HepG2 (cell line): ENCODE measurements around the gene IFT172. TPM values are rescaled to one million over a fixed set of nuclear protein-coding genes. Genes with fewer than 3 reads are reported as not detected.
A peak's percentile ranks its signal among the peaks of the same experiment; 100 is the strongest.

Source experiments
- ARHGAP35 ChIP-seq: sonication (generic); formaldehyde crosslinking; IDR thresholded peaks from 2 replicates; pipeline ENCODE4 v1.9.0; 2022; ENCODE audit warnings: mild to moderate bottlenecking, inconsistent platforms, moderate library complexity, missing genetic modification reagents, borderline replicate concordance
- CC2D1A ChIP-seq: sonication (generic); formaldehyde crosslinking; IDR thresholded peaks from 2 replicates; pipeline ENCODE4 v1.8.1; 2023; ENCODE audit warnings: mild to moderate bottlenecking, missing genetic modification reagents
- FOXK2 ChIP-seq: fragments of 450-650 bp; IDR thresholded peaks from 2 replicates; pipeline ENCODE4 v1.6.1; 2016
- GABPA ChIP-seq, 2 experiments: IDR thresholded peaks; 2 replicates each; pipeline ENCODE4 v1.6.1; 2011 to 2016; ENCODE audit warnings: low read depth in 2 of 2, low read length in 1 of 2, missing biosample characterization in 1 of 2, missing genetic modification characterization in 1 of 2
- HIVEP1 ChIP-seq: sonication (generic); formaldehyde crosslinking; IDR thresholded peaks from 2 replicates; pipeline ENCODE4 v1.4.0; 2020; ENCODE audit warnings: mild to moderate bottlenecking, missing genetic modification reagents
- HOXD1 ChIP-seq: sonication (generic); formaldehyde crosslinking; IDR thresholded peaks from 2 replicates; pipeline ENCODE4 v1.5.0; 2020; ENCODE audit warnings: missing genetic modification reagents
- ISL2 ChIP-seq: sonication (generic); formaldehyde crosslinking; IDR thresholded peaks from 2 replicates; pipeline ENCODE4 v1.5.0; 2020; ENCODE audit warnings: missing genetic modification reagents
- MAFG ChIP-seq: sonication (generic); formaldehyde crosslinking; IDR thresholded peaks from 2 replicates; pipeline ENCODE4 v1.5.1; 2020; ENCODE audit warnings: mild to moderate bottlenecking, missing genetic modification reagents
- MIXL1 ChIP-seq: IDR thresholded peaks from 2 replicates; pipeline ENCODE4 v1.6.1; 2016
- NFATC3 ChIP-seq: sonication (generic); formaldehyde crosslinking; IDR thresholded peaks from 2 replicates; pipeline ENCODE4 v1.5.1; 2020; ENCODE audit warnings: mild to moderate bottlenecking, missing genetic modification reagents
- PHF21A ChIP-seq: sonication (generic); formaldehyde crosslinking; IDR thresholded peaks from 2 replicates; pipeline ENCODE4 v1.5.0; 2020; ENCODE audit warnings: mild to moderate bottlenecking, missing genetic modification reagents
- PLRG1 ChIP-seq: fragments of 450-650 bp; conservative IDR thresholded peaks from 2 replicates; pipeline ENCODE4 v1.6.1; 2016
- RFX5 ChIP-seq: IDR thresholded peaks from 2 replicates; pipeline ENCODE4 v1.6.1; 2011; ENCODE audit warnings: low read depth, low read length, improper control_type of control experiment
- RFXANK ChIP-seq: IDR thresholded peaks from 2 replicates; pipeline ENCODE4 v1.6.1; 2016
- SOX5 ChIP-seq: IDR thresholded peaks from 2 replicates; pipeline ENCODE4 v1.6.1; 2016; ENCODE audit warnings: borderline replicate concordance
- TBX3 ChIP-seq: fragments of 450-650 bp; IDR thresholded peaks from 2 replicates; pipeline ENCODE4 v1.6.1; 2017; ENCODE audit warnings: antibody characterized with exemption, mild to moderate bottlenecking, inconsistent platforms, borderline replicate concordance
- TMF1 ChIP-seq: sonication (generic); formaldehyde crosslinking; IDR thresholded peaks from 2 replicates; pipeline ENCODE4 v1.8.1; 2022; ENCODE audit warnings: low read depth, missing genetic modification reagents
- ZBTB20 ChIP-seq: sonication (generic); formaldehyde crosslinking; IDR thresholded peaks from 2 replicates; pipeline ENCODE4 v1.8.1; 2023; ENCODE audit warnings: missing genetic modification reagents, low read depth, mild to moderate bottlenecking, borderline replicate concordance
- ZC3H13 ChIP-seq: sonication (generic); formaldehyde crosslinking; IDR thresholded peaks from 2 replicates; pipeline ENCODE4 v1.8.1; 2023; ENCODE audit warnings: mild to moderate bottlenecking, missing genetic modification reagents, moderate library complexity
- ZKSCAN1 ChIP-seq: fragments of 150-350 bp; IDR thresholded peaks from 2 replicates; pipeline ENCODE4 v1.6.1; 2014; ENCODE audit warnings: low read length
- ZKSCAN5 ChIP-seq: sonication (generic); formaldehyde crosslinking; IDR thresholded peaks from 2 replicates; pipeline ENCODE4 v1.5.1; 2020; ENCODE audit warnings: mild to moderate bottlenecking, missing genetic modification reagents
- ZMYM3 ChIP-seq: sonication (generic); formaldehyde crosslinking; IDR thresholded peaks from 2 replicates; pipeline ENCODE4 v1.5.1; 2020; ENCODE audit warnings: mild to moderate bottlenecking, missing genetic modification reagents
- ZNF143 ChIP-seq: sonication (generic); formaldehyde crosslinking; IDR thresholded peaks from 2 replicates; pipeline ENCODE4 v1.4.0; 2020; ENCODE audit warnings: missing genetic modification reagents
- ZNF350 ChIP-seq: sonication (generic); formaldehyde crosslinking; IDR thresholded peaks from 2 replicates; pipeline ENCODE4 v1.4.0; 2020; ENCODE audit warnings: mild to moderate bottlenecking, low read depth, missing genetic modification reagents, borderline replicate concordance
- ZNF605 ChIP-seq: sonication (generic); formaldehyde crosslinking; IDR thresholded peaks from 2 replicates; pipeline ENCODE4 v1.8.0; 2022; ENCODE audit warnings: mild to moderate bottlenecking, missing genetic modification reagents
- ZNF746 ChIP-seq: sonication (generic); formaldehyde crosslinking; IDR thresholded peaks from 2 replicates; pipeline ENCODE4 v1.8.0; 2022; ENCODE audit warnings: mild to moderate bottlenecking, missing genetic modification reagents
- ZZZ3 ChIP-seq: sonication (generic); formaldehyde crosslinking; IDR thresholded peaks from 2 replicates; pipeline ENCODE4 v1.4.0; 2020; ENCODE audit warnings: missing genetic modification reagents, mild to moderate bottlenecking, borderline replicate concordance
- polyA plus RNA-seq, 8 experiments: library from polyadenylated mRNA; depleted of rRNA in 3 of 8; stranded (reverse) in 7 of 8; unstranded in 1 of 8; fragments of >200 nt; fragmentation: Illumina TruSeq in 4 of 8; extraction: Trizol in 4 of 8; gene quantifications; 2 replicates each; pipeline versions ENCODE4 v1.2.1 to v1.2.3, GENCODE V29; 2011 to 2016; ENCODE audit warnings: low read depth in 4 of 8, missing spikeins in 1 of 8, mixed read lengths in 1 of 8; ENCODE audit not compliant: insufficient read depth in 1 of 8
- total RNA-seq, 5 experiments: library from RNA; depleted of rRNA; stranded (reverse); fragments of >200 nt; fragmentation: Illumina TruSeq; extraction: Trizol; gene quantifications; 2 replicates each; pipeline ENCODE4 v1.2.3, GENCODE V29; 2016; ENCODE audit warnings: low read depth in 1 of 5
- TF ChIP-seq, protein P1 (sequence below): sonication (generic); formaldehyde crosslinking; conservative IDR thresholded peaks from 2 replicates; pipeline ENCODE4 v1.4.0; 2020; ENCODE audit warnings: missing genetic modification reagents
- TF ChIP-seq, protein P2 (sequence below): IDR thresholded peaks from 2 replicates; pipeline ENCODE4 v1.6.1; 2016; ENCODE audit warnings: mild to moderate bottlenecking
- TF ChIP-seq, protein P3 (sequence below): sonication (generic); formaldehyde crosslinking; IDR thresholded peaks from 2 replicates; pipeline ENCODE4 v1.5.0; 2020; ENCODE audit warnings: missing genetic modification reagents

IFT172 gene
- total and polyA plus RNA-seq, 2 of the 13 experiments (the other 11 are each of a cell fraction or from before 2014, with no cell fraction given) = 21.6 to 35.7 TPM

DNA sequence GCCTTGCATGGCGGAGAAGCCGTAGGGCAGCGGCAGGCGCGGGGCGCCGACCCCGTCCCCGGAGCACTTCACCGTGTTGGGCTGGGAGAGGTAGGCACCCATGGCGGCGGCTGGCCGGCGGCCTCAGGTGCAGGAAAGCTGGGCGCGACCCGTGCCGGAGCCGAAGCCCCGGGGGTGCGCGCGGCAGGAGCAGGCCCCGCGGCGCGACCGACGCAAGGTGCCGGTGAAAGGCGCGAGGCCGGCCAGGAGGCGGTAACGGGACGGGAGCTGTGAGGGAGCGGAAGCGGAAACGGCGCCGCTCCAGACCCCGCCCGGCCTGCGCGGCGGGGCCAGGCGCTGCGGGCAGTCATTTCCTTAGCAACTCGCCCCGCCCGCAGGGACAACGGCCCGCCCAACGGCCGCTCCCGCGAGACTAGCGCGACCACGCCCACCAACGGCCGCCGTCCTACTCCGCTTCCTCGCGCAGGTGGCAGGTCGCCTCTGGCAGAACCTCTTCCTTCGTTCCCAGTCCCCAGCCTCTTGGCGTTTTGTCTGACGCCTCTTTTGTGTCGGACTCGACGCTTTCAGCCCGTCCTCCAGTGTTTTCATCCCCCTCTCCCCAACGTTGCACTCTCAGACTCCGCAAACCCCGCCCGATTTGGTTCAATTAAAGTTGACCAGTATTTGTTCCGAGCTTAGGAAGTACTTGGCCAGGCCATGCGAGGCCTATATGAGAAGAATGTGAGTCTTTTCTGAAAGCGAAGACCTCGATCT lies 80.0 kb downstream of the IFT172 start, which contains the start of gene PPM1G (continued):
- TF ChIP-seq ZNF605 (CRISPR knock-in tag) (peak; percentile 98), MIXL1 (CRISPR knock-in tag) (peak; percentile 35; the same call in 1 of the 2 replicates), ZMYM3 (CRISPR knock-in tag) (peak; percentile 26; the same call in 1 of the 2 replicates), ZNF746 (CRISPR knock-in tag) (no peak; the same call in 1 of the 2 replicates), ZNF143 (CRISPR knock-in tag) (peak; percentile 58), RFXANK (CRISPR knock-in tag) (peak; percentile 76; the same call in 1 of the 2 replicates), TBX3 (peak; percentile 31; the same call in 1 of the 2 replicates), ZKSCAN5 (CRISPR knock-in tag) (no peak), PLRG1 (no peak), ZZZ3 (CRISPR knock-in tag) (no peak; the same call in 1 of the 2 replicates), ZNF350 (CRISPR knock-in tag) (peak; percentile 73; the same call in 1 of the 2 replicates), NFATC3 (CRISPR knock-in tag) (0 out of 2 replicates have a peak, but pooled peaks have one; percentile 29), GABPA (IDR thresholded peaks at IDR 0.05; ENCODE audit: low read depth, low read length) (peak; percentile 96), GABPA (CRISPR knock-in tag; IDR thresholded peaks at IDR 0.05; ENCODE audit: low read depth) (peak; percentile 87), ISL2 (CRISPR knock-in tag) (peak; percentile 73; the same call in 1 of the 2 replicates), MAFG (CRISPR knock-in tag) (no peak), ZC3H13 (CRISPR knock-in tag) (peak; percentile 91; the same call in 1 of the 2 replicates), PHF21A (CRISPR knock-in tag) (peak; percentile 72), FOXK2 (peak; percentile 23; the same call in 1 of the 2 replicates), ZKSCAN1 (no peak), CC2D1A (CRISPR knock-in tag) (peak; percentile 59; the same call in 1 of the 2 replicates), RFX5 (peak; percentile 56), ARHGAP35 (peak; percentile 36; the same call in 1 of the 2 replicates), HIVEP1 (peak; percentile 35; the same call in 1 of the 2 replicates), ZBTB20 (CRISPR knock-in tag) (peak; percentile 57), TMF1 (CRISPR knock-in tag) (peak; percentile 93), HOXD1 (CRISPR knock-in tag) (no peak; the same call in 1 of the 2 replicates), SOX5 (peak; percentile 73; the same call in 1 of the 2 replicates)
- TF ChIP-seq, protein P1, sequence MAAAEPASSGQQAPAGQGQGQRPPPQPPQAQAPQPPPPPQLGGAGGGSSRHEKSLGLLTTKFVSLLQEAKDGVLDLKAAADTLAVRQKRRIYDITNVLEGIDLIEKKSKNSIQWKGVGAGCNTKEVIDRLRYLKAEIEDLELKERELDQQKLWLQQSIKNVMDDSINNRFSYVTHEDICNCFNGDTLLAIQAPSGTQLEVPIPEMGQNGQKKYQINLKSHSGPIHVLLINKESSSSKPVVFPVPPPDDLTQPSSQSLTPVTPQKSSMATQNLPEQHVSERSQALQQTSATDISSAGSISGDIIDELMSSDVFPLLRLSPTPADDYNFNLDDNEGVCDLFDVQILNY = peak; percentile 70
- TF ChIP-seq, protein P2, sequence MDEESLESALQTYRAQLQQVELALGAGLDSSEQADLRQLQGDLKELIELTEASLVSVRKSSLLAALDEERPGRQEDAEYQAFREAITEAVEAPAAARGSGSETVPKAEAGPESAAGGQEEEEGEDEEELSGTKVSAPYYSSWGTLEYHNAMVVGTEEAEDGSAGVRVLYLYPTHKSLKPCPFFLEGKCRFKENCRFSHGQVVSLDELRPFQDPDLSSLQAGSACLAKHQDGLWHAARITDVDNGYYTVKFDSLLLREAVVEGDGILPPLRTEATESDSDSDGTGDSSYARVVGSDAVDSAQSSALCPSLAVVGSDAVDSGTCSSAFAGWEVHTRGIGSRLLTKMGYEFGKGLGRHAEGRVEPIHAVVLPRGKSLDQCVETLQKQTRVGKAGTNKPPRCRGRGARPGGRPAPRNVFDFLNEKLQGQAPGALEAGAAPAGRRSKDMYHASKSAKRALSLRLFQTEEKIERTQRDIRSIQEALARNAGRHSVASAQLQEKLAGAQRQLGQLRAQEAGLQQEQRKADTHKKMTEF (CRISPR knock-in tag) = peak; percentile 57; the same call in 1 of the 2 replicates
- TF ChIP-seq, protein P3, sequence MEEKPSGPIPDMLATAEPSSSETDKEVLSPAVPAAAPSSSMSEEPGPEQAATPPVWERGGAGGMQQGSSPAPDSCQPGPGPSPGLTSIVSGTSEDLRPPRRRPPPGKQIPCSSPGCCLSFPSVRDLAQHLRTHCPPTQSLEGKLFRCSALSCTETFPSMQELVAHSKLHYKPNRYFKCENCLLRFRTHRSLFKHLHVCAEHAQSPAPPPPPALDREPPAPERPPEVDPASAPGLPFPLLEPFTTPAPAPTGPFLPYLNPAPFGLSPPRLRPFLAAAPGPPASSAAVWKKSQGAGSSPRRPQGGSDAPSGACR (CRISPR knock-in tag) = no peak
